ENCODE measurements around the gene ASB9.
"Not testable (repeated sequence)": the region's sequence is repeated elsewhere in the genome, so short reads cannot be mapped to it uniquely, and the experiment has no call there.

Gene ASB9

DNA sequence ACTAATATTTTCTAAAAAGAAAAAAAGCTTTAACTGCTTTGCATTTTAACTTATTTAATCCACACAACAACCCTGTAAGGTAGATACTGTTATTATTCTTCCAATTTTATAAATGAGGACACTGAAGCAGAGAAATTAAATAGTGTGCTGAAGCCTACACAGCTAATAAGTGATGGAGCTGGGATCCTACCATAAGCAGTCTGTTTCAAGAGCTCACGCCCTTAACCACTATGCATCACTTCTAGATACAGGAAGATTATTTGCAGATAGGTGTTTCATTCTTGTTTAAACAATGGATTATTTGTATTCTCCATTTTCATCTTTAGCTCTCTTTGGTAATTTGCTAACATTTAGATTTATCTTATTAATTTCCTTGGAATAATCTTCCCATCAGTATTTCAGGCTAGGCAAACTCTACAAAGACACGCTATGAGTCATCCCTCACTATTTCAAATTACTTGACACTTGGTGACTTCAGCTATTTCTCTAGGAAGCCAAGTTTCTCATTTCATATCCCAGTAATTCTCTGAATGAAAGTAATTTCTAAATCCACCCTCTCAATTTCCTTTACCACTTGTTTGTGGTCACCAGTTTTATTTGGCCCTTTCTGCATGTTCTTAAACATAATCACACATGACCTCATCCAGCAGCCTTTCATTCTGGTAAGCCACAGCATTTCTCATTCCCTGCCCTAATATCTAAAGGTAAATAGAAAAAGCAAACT is 67.3 kb downstream of the ASB9 start:
- intact Hi-C loops (cut with DNase I) = no loop called here
- no peak for DNase-seq

DNA sequence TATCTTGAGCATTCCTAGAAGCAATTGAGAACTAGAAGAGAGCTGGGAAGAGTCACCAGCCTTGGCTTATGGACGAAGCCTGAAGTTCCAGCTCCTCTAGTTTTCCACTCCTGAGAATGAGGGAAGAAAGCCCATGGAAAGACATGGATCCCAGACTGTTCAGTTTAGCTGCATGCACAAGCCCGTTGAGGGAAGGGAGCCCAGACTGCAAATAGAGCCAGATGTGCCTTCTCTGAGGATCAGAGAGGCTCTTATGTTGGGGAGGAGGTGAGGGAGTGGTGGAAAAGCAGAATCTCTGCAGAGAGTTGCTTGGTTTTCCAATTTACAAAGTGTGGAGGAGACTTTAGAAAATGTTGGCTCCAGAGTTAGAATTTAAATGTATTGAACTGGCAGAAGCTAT is 69.0 kb downstream of the ASB9 start:
- intact Hi-C loops (cut with DNase I) = no loop called here
- DNase-seq = no peak

DNA sequence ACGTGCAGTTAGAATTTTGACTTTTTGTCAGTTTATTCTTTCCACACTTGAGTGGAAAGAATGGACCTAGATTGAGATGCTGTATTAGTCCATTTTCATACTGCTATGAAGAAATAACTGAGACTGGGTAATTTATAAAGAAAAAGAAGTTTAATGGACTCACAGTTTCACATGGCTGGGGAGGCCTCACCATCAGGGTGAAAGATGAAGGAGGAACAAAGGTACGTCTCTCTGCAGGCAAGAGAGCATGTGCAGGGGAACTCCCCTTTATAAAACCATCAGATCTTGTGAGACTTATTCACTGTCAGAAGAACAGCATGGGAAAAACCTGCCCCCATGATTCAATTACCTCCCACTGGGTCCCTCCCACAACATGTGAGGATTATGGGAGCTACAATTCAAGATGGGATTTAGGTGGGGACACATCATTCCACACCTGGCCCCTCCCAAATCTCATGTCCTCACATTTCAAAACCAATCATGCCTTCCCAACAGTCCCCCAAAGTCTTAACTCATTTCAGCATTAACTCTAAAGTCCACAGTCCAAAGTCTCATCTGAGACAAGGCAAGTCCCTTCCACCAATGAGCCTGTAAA is 71.2 kb downstream of the ASB9 start:
- DNase-seq; intact Hi-C loops (cut with DNase I): not testable (repeated sequence)

DNA sequence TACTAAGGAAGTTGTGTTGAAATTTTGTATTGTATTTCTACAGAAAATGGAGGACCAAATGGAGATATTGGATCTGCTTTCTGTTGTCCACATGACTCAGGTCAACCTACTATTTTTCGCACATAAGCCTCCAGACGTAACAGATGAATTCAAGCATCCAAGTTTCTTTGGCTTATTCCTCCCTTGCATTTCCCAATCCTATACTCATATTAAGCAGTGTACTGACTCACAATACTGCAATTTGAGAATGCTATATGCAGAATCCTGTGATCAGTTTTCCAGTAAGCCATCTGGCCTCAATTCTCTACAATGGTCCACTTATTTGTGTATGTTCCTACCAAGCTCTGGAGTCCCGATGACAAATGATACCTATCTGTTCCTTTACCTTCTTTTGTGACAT is 75.7 kb downstream of the ASB9 start:
- intact Hi-C loops (cut with DNase I) = no loop called here

More for the DNA sequence above, 75.7 kb downstream of the ASB9 start:
- no peak for DNase-seq

All from head of caudate nucleus (tissue), 42 donors.